ENCODE measurements around the gene PPM1M. TPM values are rescaled to one million over a fixed set of nuclear protein-coding genes. Genes with fewer than 3 reads are reported as not detected.

The PPM1M gene
- total and polyA plus RNA-seq, 10 of the 15 experiments (the other 5 are each of a cell fraction or from before 2014, with no cell fraction given): 7.3 to 24.8 (median 15.8) TPM

GRCh38 chr3:52270252-52270754 lies 24.7 kb downstream of the PPM1M start:
- CTCF ChIA-PET: interaction anchor here (0.7 to 2.1 kb wide), 8 partner anchors 9 to 69 kb away, joined by 3 to 10 read pairs (median 3); no protein-coding TSS in a partner anchor
- no peaks in the 10 kb centered on the region for H3K9me3 ChIP-seq (replicated peaks; ENCODE audit: control insufficient read depth, insufficient read depth, low read length)
- DNase-seq (ENCODE audit: low read depth, low spot score): no peak
- intact Hi-C loops (cut with micrococcal nuclease; ENCODE audit: unreplicated experiment) (no loop called here), in situ Hi-C loops (cut with MboI) (no loop called here)
- POLR2A ChIA-PET: interaction anchor here (1.3 to 1.8 kb wide), 5 partner anchors 10 to 46 kb away, joined by 3 to 11 read pairs (median 6); partner anchors contain the start of genes PPM1M and TLR9
- H4K20me1 ChIP-seq (ENCODE audit: control insufficient read depth, insufficient read depth): no peaks in the 10 kb centered on the region
- no peak overlapping the region for H2AFZ ChIP-seq (ENCODE audit: control insufficient read depth, low read depth, low read length)
- H3K36me3 ChIP-seq (ENCODE audit: control insufficient read depth in 2 of 2, insufficient read depth in 2 of 2, low read length in 1 of 2): peaks cover 11 to 32% of the 10 kb centered on the region in 2 experiments
- H3K27ac ChIP-seq (ENCODE audit: control insufficient read depth, insufficient read depth): no peak overlapping the region; the same call in 1 of the 2 replicates
- H3K4me1 ChIP-seq (ENCODE audit: control insufficient read depth, insufficient read depth, low read length): peaks cover 10% of the 10 kb centered on the region
- H3K9ac ChIP-seq (ENCODE audit: control insufficient read depth, insufficient read depth, low read length): no peak overlapping the region
- RAD21 ChIA-PET (ENCODE audit: unreplicated experiment): interaction anchor here (1.5 to 1.6 kb wide), 2 partner anchors 30 to 38 kb away, joined by 4 to 7 read pairs; no protein-coding TSS in a partner anchor
- H3K27me3 ChIP-seq (replicated peaks in 1 of 2; ENCODE audit: control insufficient read depth in 2 of 2, insufficient read depth in 2 of 2, low read length in 1 of 2): no peaks in the 10 kb centered on the region
- TF ChIP-seq SMAD5 (IDR thresholded peaks at IDR 0.05; ENCODE audit: low read depth) (no peak), EZH2 (IDR thresholded peaks at IDR 0.05; ENCODE audit: borderline replicate concordance, control insufficient read depth, low read depth, low read length) (no peak), RAD21 (IDR thresholded peaks at IDR 0.05; ENCODE audit: insufficient read depth, low read depth, low read length) (no peak), HDAC2 (IDR thresholded peaks at IDR 0.05) (no peak), SKIL (IDR thresholded peaks at IDR 0.05; ENCODE audit: low read depth, poor library complexity, severe bottlenecking) (no peak), ZNF207 (IDR thresholded peaks at IDR 0.05; ENCODE audit: borderline replicate concordance) (no peak), POLR2A (IDR thresholded peaks at IDR 0.05; ENCODE audit: low read depth, low read length) (no peak), ZSCAN29 (IDR thresholded peaks at IDR 0.05) (no peak), ATF3 (IDR thresholded peaks at IDR 0.05; ENCODE audit: borderline replicate concordance, extremely low read depth, low read depth, low read length) (no peak), CREB1 (IDR thresholded peaks at IDR 0.05; ENCODE audit: low read depth) (no peak)
- TF ChIP-seq, protein P1, sequence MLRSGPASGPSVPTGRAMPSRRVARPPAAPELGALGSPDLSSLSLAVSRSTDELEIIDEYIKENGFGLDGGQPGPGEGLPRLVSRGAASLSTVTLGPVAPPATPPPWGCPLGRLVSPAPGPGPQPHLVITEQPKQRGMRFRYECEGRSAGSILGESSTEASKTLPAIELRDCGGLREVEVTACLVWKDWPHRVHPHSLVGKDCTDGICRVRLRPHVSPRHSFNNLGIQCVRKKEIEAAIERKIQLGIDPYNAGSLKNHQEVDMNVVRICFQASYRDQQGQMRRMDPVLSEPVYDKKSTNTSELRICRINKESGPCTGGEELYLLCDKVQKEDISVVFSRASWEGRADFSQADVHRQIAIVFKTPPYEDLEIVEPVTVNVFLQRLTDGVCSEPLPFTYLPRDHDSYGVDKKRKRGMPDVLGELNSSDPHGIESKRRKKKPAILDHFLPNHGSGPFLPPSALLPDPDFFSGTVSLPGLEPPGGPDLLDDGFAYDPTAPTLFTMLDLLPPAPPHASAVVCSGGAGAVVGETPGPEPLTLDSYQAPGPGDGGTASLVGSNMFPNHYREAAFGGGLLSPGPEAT (IDR thresholded peaks at IDR 0.05; ENCODE audit: low read depth): no peak
- TF ChIP-seq, protein P2, sequence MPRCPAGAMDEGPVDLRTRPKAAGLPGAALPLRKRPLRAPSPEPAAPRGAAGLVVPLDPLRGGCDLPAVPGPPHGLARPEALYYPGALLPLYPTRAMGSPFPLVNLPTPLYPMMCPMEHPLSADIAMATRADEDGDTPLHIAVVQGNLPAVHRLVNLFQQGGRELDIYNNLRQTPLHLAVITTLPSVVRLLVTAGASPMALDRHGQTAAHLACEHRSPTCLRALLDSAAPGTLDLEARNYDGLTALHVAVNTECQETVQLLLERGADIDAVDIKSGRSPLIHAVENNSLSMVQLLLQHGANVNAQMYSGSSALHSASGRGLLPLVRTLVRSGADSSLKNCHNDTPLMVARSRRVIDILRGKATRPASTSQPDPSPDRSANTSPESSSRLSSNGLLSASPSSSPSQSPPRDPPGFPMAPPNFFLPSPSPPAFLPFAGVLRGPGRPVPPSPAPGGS (IDR thresholded peaks at IDR 0.05; ENCODE audit: borderline replicate concordance, insufficient read depth, low read depth, low read length, poor library complexity, severe bottlenecking): no peak
- TF ChIP-seq, protein P3, sequence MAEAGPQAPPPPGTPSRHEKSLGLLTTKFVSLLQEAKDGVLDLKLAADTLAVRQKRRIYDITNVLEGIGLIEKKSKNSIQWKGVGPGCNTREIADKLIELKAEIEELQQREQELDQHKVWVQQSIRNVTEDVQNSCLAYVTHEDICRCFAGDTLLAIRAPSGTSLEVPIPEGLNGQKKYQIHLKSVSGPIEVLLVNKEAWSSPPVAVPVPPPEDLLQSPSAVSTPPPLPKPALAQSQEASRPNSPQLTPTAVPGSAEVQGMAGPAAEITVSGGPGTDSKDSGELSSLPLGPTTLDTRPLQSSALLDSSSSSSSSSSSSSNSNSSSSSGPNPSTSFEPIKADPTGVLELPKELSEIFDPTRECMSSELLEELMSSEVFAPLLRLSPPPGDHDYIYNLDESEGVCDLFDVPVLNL (IDR thresholded peaks at IDR 0.05; ENCODE audit: low read depth, low read length): no peak
- 60% methylated on average over 9 of the region's 9 CpGs for WGBS (ENCODE audit: insufficient coverage, insufficient replicate concordance, low lambda C conversion rate, missing lambda C conversion rate)
- H3K4me3 ChIP-seq: peak overlapping the region; percentile 0; the same call in 1 of the 2 replicates
- 0 out of 2 replicates have a peak overlapping the region, but pooled peaks have one; percentile 10 for H3K4me2 ChIP-seq (ENCODE audit: control insufficient read depth, insufficient read depth)
- SMC1A ChIA-PET (ENCODE audit: uncharacterized antibody, unreplicated experiment): interaction anchor here (0.6 to 2.8 kb wide), 8 partner anchors 14 to 69 kb away, joined by 3 to 9 read pairs (median 6); partner anchors contain the start of genes TLR9 and TWF2
- no peak for ATAC-seq
- H3K79me2 ChIP-seq (ENCODE audit: control insufficient read depth, insufficient read depth, low read length): peaks cover 70% of the 10 kb centered on the region
- no TSS peak for BruUV-seq (replicated peaks)
- no peak for FAIRE-seq
